Inflammatory macrophage (primary cell): ENCODE data around the gene TMEM145.
"Not testable (repeated sequence)": the region's sequence is repeated elsewhere in the genome, so short reads cannot be mapped to it uniquely, and the experiment has no call there.

Source experiments
- DNase-seq, 2 donors: peaks; one replicate each; pipeline ENCODE4 v3.0.0-alpha.2; 2020 to 2022

Gene TMEM145

GRCh38 chr19:42335971-42336370, 22.9 kb downstream of the TMEM145 start:
- DNase-seq: no peak

- not testable (repeated sequence) for DNase-seq
These were observed 26.2 kb downstream of the TMEM145 start for GRCh38 chr19:42339126-42339860.

GRCh38 chr19:42339922-42340321, 26.8 kb downstream of the TMEM145 start:
- DNase-seq: not testable (repeated sequence)

GRCh38 chr19:42343344-42344110, 30.4 kb downstream of the TMEM145 start:
- DNase-seq: no peak

- no peak for DNase-seq
These were observed 31.3 kb downstream of the TMEM145 start for GRCh38 chr19:42344336-42344893.

- no peak for DNase-seq
These were observed 32.2 kb downstream of the TMEM145 start for GRCh38 chr19:42345191-42345812.

GRCh38 chr19:42348211-42348610, 35.1 kb downstream of the TMEM145 start:
- DNase-seq: no peak

GRCh38 chr19:42349378-42350107, 36.4 kb downstream of the TMEM145 start:
- no peak for DNase-seq

GRCh38 chr19:42350417-42350816, 37.3 kb downstream of the TMEM145 start:
- no peak for DNase-seq

GRCh38 chr19:42351079-42351735, 38.1 kb downstream of the TMEM145 start:
- no peak for DNase-seq

- DNase-seq: no peak
These were observed 39.5 kb downstream of the TMEM145 start for GRCh38 chr19:42352301-42353259.

GRCh38 chr19:42353341-42354015, 40.4 kb downstream of the TMEM145 start:
- no peak for DNase-seq

GRCh38 chr19:42355896-42356295, 42.8 kb downstream of the TMEM145 start:
- DNase-seq: no peak

GRCh38 chr19:42356686-42357085, 43.6 kb downstream of the TMEM145 start:
- DNase-seq: no peak

GRCh38 chr19:42357290-42357689, 44.2 kb downstream of the TMEM145 start:
- no peak for DNase-seq

GRCh38 chr19:42360787-42361544, 47.9 kb downstream of the TMEM145 start:
- no peak for DNase-seq

- no peak for DNase-seq
These were observed 48.4 kb downstream of the TMEM145 start for GRCh38 chr19:42361545-42361910.

GRCh38 chr19:42362342-42362741, 49.2 kb downstream of the TMEM145 start:
- no peak for DNase-seq

- DNase-seq: no peak
These were observed 49.9 kb downstream of the TMEM145 start for GRCh38 chr19:42362891-42363440.
